ENCODE results near the gene SLC38A6. TPM values are rescaled to one million over a fixed set of nuclear protein-coding genes. Genes with fewer than 3 reads are reported as not detected.

The SLC38A6 gene
- total and polyA plus RNA-seq, 2 of the 8 experiments (the other 6 are each of a cell fraction or from before 2014, with no cell fraction given): 8.1 to 9.8 TPM

DNA sequence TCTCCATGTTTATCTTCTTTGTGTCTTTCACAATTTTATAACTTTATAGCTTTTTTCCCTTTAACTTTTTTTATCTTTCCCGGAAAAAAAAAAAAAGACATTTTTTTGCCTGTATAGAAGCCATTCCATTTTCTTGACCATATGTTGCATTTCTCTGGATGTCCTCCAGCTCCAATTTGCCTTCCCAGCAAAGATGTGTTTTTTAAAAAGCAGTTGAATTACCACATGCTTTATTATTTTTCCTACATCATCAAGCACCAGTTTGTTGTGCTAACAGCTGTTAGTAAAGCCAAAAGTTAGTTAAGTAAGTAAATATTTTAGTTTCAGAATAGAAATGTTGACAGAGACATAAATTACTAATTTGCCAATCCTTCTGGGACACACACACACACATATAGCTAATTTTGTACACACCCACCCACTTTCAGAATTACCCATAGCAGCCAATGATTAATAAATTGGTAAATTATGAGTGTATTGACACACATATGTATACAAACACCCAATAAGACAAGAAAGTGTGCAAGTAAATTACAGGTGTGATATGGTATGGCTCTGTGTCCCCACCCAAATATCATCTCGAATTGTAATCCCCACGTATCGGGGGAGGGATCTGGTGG lies 118.3 kb downstream of the SLC38A6 start:
- no peaks in the 10 kb centered on the region for H3K27me3 ChIP-seq (replicated peaks in 1 of 4; ENCODE audit: control insufficient read depth in 3 of 4, extremely low read depth in 1 of 4, insufficient read depth in 3 of 4, low read length in 3 of 4)
- H4K8ac ChIP-seq (ENCODE audit: extremely low read depth, insufficient read depth, low read length): no peak overlapping the region
- H3K9me3 ChIP-seq (ENCODE audit: insufficient read depth in 2 of 2, low read depth in 1 of 2, low read length in 1 of 2): peaks cover 15 to 22% of the 10 kb centered on the region in 2 experiments
- H3K14ac ChIP-seq (ENCODE audit: insufficient read length): no peak overlapping the region
- no peaks in the 10 kb centered on the region for H3K23me2 ChIP-seq (ENCODE audit: low read depth, low read length)
- H3K56ac ChIP-seq (replicated peaks; ENCODE audit: insufficient read length, low read depth, low read length): no peak overlapping the region
- CTCF ChIA-PET (ENCODE audit: partially characterized antibody): interaction anchor here (0.6 to 1.9 kb wide), 5 partner anchors 11 to 1629 kb away, joined by 3 to 7 read pairs (median 3); no protein-coding TSS in a partner anchor
- H3K18ac ChIP-seq (ENCODE audit: extremely low read depth, low read length): no peak overlapping the region
- FAIRE-seq: no peak
- peaks cover 0 to 7% (median 1%) of the 10 kb centered on the region in 4 experiments; a peak in 2 of 8 replicates for H3K36me3 ChIP-seq (ENCODE audit: control insufficient read depth in 2 of 4, insufficient read depth in 4 of 4, low read length in 3 of 4)
- no peak overlapping the region for H3K4ac ChIP-seq (replicated peaks; ENCODE audit: insufficient read length, low read depth, low read length)
- no peak for DNase-seq (ENCODE audit: low read depth in 1 of 2, low spot score in 2 of 2)
- no peak overlapping the region for H2BK20ac ChIP-seq (ENCODE audit: low read length)
- H3K27ac ChIP-seq (ENCODE audit: low read depth, low read length): no peak overlapping the region
- no peak overlapping the region for H2BK120ac ChIP-seq (replicated peaks; ENCODE audit: low read depth, low read length)
- no peak overlapping the region for H3K4me2 ChIP-seq (ENCODE audit: insufficient read depth in 1 of 2, low read depth in 2 of 2, low read length in 2 of 2)
- H3K4me1 ChIP-seq (replicated peaks in 1 of 4; ENCODE audit: control insufficient read depth in 3 of 4, insufficient read depth in 4 of 4, low read length in 3 of 4): peaks cover 15 to 34% (median 29%) of the 10 kb centered on the region in 4 experiments
- H4K91ac ChIP-seq (replicated peaks; ENCODE audit: insufficient read length, low read length): no peak overlapping the region
- H3K9ac ChIP-seq (replicated peaks in 1 of 4; ENCODE audit: extremely low read depth in 1 of 4, low read depth in 3 of 4, low read length in 3 of 4): no peak overlapping the region
- no peak overlapping the region for H3K4me3 ChIP-seq (ENCODE audit: extremely low read depth in 1 of 4, insufficient read depth in 2 of 4, low read depth in 3 of 4, low read length in 4 of 4)
- H2BK5ac ChIP-seq (ENCODE audit: low read depth, low read length): no peak overlapping the region
- no peaks in the 10 kb centered on the region for H4K20me1 ChIP-seq (replicated peaks in 1 of 2; ENCODE audit: control insufficient read depth in 1 of 2, insufficient read depth in 2 of 2, low read length in 2 of 2)
- WGBS, 2 experiments (ENCODE audit: extremely low coverage in 1 of 2, insufficient coverage in 1 of 2, insufficient read length in 1 of 2, insufficient replicate concordance in 2 of 2, low coverage in 1 of 2, low lambda C conversion rate in 2 of 2, missing lambda C conversion rate in 1 of 2): 66% methylated on average over 4 of the region's 4 CpGs; no CpG with 5 or more reads in 1 of the 2 experiments
- no peak overlapping the region for H2AFZ ChIP-seq (ENCODE audit: low read length)
- H3K79me1 ChIP-seq (ENCODE audit: low read depth, low read length): no peaks in the 10 kb centered on the region
- H4K5ac ChIP-seq (ENCODE audit: insufficient read length, low read depth, low read length): no peak overlapping the region
- H2BK12ac ChIP-seq (ENCODE audit: low read depth, low read length): no peak overlapping the region
- POLR2A ChIA-PET (ENCODE audit: partially characterized antibody): no interaction called here
- no peak overlapping the region for H2BK15ac ChIP-seq (ENCODE audit: low read length)
- H3K23ac ChIP-seq (ENCODE audit: insufficient read length): no peak overlapping the region
- no peaks in the 10 kb centered on the region for H3K79me2 ChIP-seq (ENCODE audit: control insufficient read depth in 1 of 2, insufficient read depth in 2 of 2, low read length in 2 of 2)
- H2AK5ac ChIP-seq (ENCODE audit: low read depth, low read length): no peak overlapping the region
- TF ChIP-seq KDM5A (IDR thresholded peaks at IDR 0.05; ENCODE audit: low read length) (no peak), KDM4A (IDR thresholded peaks at IDR 0.05; ENCODE audit: low read depth, low read length, severe bottlenecking) (no peak), ATF3 (IDR thresholded peaks at IDR 0.05; ENCODE audit: insufficient read depth, low read depth, low read length) (no peak), TEAD4 (IDR thresholded peaks at IDR 0.05; ENCODE audit: low read depth, low read length) (no peak), E2F6 (IDR thresholded peaks at IDR 0.05) (no peak), TCF12 (IDR thresholded peaks at IDR 0.05; ENCODE audit: low read depth, low read length) (no peak), YY1 (IDR thresholded peaks at IDR 0.05; ENCODE audit: low read depth, low read length) (no peak), SIRT6 (IDR thresholded peaks at IDR 0.05; ENCODE audit: low read length) (no peak), RXRA (IDR thresholded peaks at IDR 0.05; ENCODE audit: insufficient read depth, low read depth, low read length) (no peak), CBX8 (IDR thresholded peaks at IDR 0.05; ENCODE audit: borderline replicate concordance, low read depth, low read length) (no peak)
- TF ChIP-seq, protein P1, sequence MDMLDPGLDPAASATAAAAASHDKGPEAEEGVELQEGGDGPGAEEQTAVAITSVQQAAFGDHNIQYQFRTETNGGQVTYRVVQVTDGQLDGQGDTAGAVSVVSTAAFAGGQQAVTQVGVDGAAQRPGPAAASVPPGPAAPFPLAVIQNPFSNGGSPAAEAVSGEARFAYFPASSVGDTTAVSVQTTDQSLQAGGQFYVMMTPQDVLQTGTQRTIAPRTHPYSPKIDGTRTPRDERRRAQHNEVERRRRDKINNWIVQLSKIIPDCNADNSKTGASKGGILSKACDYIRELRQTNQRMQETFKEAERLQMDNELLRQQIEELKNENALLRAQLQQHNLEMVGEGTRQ (IDR thresholded peaks at IDR 0.05; ENCODE audit: low read length): no peak
